C1 segment of cervical spinal cord (tissue), 14 donors: ENCODE measurements around the gene EEF1B2.
"Not testable (repeated sequence)": the region's sequence is repeated elsewhere in the genome, so short reads cannot be mapped to it uniquely, and the experiment has no call there.

Source experiments
- DNase-seq, 14 donors: peaks; one replicate each; lab custom pipeline; 2025; lab: John Stamatoyannopoulos, UW

Gene EEF1B2

DNA sequence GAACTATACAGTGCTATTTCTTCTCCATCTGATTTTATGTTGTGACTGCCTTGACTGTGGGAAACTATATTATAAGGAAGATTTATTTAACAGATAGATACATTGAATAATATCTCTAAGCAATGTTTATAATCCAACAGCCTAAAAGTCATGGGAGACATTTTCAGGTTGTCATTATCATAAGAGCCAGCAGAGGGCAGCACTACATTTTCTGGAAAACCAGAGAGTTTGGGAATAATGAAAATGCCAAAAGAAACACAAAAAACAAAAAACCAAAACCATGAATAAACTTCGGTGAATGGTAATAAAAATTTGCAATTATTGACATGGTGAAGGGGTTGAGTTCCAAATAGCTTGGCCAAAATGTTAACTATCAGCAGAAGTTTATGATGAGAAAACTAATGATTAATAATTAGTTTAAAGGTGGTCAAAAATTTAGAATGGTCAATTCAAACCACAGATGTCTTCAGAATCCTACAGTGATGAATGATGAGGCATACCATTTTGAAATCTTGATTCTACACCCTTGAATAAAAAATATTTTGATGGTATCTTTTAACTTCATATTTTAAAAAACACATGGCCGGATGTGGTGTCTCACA lies 4.7 kb downstream of the EEF1B2 start:
- DNase-seq: peak in 5 of 14 donors; percentile 0 to 21 (median 7)

DNA sequence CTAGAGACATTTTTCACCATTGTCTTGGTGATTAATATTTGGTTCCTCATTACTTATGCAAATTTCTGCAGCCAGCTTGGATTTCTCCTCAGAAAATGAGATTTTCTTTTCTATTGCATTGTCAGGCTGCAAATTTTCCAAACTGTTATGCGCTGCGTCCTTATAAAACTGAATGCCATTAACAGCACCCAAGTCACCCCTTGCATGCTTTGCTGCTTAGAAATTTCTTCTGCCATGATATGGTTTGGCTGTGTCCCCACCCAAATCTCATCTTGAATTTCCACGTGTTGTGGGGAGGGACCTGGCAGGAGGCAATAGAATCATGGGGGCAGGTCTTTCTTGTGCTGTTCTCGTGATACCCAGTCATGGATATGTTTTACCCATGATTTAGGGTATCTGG lies 8.5 kb downstream of the EEF1B2 start:
- DNase-seq: not testable (repeated sequence)

DNA sequence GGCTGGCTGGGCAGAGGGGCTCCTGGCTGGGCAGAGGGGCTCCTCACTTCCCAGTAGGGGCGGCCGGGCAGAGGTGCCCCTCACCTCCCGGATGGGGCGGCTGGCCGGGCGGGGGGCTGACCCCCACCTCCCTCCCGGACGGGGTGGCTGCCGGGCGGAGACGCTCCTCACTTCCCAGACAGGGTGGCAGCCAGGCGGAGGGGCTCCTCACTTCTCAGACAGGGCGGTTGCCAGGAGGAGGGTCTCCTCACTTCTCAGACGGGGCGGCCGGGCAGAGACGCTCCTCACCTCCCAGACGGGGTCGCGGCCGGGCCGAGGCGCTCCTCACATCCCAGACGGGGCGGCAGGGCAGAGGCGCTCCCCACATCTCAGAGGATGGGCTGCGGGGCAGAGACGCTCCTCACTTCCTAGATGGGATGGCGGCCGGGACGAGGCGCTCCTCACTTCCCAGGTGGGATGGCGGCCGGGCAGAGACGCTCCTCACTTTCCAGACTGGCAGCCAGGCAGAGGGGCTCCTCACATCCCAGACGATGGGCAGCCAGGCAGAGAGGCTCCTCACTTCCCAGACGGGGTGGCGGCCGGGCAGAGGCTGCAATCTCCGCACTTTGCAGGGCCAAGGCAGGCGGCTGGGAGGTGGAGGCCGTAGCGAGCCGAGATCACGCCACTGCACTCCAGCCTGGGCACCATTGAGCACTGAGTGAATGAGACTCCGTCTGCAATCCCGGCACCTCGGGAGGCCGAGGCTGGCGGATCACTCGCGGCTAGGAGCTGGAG lies 12.1 kb downstream of the EEF1B2 start:
- DNase-seq: not testable (repeated sequence)

DNA sequence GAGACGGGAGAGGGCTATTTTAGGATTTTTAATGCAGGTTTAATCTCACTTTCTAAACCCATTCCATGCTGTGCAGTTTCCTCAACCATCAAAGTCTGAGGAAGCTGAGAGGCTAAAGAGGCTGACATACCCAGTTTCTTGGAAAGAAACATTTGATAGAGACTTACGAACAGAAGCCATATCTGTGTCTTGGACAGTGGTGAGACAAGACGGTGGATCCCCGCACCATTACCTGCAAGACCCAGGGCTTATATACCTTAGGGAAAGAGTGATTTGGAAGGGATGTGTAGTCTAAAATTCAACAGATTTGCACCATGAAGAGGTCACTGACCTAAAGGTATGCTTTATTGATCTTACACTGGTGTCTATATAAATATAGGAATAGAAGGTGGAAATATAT lies 13.5 kb downstream of the EEF1B2 start:
- no peak for DNase-seq

DNA sequence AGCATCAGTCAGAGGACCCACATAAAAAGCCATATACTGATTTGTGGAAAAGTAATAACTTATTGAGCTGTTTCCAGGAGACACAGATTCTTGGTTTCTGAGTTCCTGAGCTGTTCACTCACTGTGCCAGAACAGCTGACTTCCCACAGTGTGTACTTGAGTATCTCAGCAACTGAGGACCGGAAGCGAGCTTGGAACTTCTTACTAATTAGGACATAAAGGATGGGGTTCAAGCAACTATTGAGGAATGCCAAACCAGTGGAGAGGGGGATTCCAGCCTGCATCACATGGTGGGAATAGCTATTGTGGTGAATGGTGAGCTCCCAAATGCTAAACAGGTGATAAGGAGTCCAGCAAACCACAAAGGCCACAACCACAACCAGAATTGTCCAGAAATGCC lies 16.4 kb downstream of the EEF1B2 start:
- no peak for DNase-seq

DNA sequence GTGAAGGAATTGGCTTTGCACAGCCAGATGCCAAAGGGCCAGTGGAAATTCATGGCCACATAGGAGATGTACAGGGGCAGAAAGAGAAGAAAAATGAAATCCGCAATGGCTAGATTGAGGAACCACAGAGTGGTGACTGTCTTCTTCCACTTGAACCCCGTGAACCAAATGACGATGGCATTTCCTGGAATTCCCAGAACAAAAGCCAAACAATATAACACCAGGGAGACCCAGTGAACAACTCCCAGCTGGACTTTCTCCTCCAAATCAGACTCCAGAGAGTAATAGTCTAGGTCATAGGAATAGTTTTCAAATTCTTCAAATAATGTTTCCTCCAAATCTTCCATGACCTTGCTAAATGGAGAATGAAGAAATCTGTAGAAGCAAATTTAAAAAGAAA lies 17.2 kb downstream of the EEF1B2 start:
- DNase-seq: no peak

DNA sequence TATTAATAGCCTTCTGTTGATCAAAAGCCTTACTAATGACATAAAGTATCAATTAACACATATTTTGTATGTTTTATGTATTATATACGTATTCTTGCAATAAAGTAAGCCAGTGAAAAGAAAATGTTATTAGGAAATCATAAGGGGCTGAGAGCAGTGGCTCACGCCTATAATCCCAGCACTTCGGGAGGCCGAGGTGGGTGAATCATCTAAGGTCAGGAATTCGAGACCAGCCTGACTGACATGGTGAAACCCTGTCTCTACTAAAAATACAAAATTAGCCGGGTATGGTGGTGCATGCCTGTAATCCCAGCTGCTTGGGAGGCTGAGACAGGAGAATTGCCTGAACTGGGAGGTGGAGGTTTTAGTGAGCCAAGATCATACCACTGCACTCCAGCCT lies 21.8 kb downstream of the EEF1B2 start:
- not testable (repeated sequence) for DNase-seq

DNA sequence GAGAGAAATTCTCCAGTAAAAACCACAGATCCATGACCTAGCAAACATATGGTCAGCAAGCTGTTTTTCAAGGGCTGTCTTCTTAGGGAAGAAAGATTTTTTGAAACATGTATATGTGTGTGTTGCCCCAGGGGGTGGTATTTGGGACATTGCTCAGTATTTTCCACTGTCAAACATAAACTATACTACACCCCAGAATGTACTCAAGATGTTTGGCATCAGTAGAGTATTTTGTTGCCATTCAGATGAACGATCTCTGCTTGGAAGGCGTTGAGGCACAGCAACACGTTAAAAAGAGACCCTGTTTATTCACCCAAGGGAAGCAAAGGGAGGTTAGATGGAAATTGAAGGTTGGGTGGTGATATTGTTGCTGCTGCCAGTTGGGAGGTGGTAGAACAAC lies 30.0 kb downstream of the EEF1B2 start:
- DNase-seq: no peak

DNA sequence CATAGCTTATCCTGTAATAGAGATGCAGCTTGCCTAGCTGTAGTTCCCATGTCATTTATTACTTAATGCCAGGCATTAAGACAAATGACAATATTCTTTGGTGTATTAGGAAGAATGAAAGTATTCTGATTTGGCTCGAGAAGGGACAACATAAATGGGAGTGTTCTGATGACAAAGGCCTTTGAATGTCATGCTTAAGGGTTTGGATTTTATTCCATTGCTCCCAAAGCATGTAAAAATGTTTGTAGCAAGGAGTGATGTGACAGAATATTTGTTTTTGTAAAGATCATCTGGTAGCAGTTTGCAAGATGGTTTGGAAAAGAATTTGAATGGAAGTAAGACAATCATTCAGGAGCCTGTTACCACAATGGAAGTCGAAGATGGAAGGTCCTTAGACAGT lies 30.4 kb downstream of the EEF1B2 start:
- DNase-seq: no peak

DNA sequence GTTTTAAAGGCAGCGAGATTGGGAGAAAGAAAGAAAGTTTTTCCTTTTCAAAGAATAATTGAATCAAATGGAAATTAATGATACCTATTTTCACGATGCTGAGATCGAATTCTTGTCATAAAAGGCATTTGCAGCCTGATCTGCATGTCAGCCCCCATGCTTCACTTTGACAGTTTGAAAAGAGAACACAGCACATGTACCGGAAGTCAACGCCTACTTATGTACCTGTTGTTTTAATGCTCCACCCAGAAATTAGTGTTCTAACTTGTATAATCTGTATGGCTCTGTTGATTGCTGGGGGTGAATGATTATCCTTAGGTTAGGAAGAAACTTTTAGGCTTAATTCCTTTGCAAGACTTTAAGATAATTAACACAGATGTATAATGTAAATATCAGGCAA lies 31.0 kb downstream of the EEF1B2 start:
- no peak for DNase-seq

DNA sequence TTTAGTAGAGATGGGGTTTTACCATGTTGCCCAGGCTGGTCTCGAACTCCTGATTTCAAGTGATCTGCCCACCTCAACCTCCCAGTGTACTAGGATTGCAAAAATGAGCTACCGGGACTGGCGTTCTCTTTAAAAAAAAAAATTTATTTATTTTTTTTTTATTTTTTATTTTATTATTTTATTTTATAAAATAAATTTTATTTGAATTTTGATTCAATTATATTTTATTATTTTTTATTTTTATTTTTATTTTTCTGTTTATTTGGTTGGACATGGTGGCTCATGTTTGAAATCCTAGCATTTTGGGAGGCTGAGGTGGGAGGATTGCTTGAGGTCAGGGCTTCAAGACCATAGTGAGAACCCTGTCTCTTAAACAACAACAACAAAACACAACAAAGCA lies 32.5 kb downstream of the EEF1B2 start:
- no peak for DNase-seq

DNA sequence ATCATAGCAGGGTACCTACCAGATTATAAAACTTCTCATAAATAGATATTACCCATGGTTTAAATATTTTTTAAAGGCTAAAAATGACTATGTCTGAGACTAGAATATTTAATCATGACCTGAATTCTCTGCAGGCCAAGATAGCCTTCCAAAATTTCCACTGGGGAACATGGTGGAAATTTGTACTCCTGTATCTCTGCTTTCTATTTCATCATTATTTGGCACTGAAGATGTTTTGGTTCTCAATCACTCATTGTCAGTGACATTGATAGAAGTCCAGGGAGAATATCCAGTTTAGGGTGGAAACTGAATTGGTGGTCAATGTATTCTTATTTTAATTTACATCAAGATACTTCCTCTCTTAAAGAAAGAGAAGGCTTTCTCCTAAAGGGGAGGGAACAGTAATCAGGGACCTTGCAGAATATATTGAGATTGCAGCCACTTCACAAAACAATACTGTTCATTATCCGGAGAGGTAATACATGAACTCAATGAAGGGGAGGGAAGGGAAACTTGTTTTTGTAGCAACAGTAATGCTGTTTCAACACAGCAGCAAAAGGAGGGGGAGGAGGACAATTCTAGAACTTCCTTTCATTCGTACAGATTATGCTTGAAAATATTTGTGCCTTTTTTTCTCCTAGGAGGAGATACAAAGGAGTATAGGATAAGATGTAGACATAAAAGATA lies 34.1 kb downstream of the EEF1B2 start:
- no peak for DNase-seq

DNA sequence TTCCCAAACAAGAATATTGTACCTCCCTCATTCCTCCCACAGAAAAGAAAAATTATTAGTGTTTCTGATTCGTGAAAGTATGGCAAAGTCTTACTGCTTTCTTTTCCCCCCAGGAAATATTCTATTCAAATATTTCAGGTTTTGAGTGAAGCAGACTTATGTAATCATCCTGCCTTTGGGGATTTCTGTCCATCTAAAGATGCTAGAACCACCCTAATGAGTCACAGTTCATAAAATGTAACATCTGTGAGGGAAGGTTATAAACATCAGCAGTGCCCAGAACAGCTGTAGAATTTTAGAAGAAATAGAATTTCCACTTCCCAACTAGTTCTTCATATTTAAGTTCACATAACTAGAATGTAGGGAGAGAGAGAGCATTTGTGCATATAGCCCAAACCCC lies 39.0 kb downstream of the EEF1B2 start:
- DNase-seq: no peak

DNA sequence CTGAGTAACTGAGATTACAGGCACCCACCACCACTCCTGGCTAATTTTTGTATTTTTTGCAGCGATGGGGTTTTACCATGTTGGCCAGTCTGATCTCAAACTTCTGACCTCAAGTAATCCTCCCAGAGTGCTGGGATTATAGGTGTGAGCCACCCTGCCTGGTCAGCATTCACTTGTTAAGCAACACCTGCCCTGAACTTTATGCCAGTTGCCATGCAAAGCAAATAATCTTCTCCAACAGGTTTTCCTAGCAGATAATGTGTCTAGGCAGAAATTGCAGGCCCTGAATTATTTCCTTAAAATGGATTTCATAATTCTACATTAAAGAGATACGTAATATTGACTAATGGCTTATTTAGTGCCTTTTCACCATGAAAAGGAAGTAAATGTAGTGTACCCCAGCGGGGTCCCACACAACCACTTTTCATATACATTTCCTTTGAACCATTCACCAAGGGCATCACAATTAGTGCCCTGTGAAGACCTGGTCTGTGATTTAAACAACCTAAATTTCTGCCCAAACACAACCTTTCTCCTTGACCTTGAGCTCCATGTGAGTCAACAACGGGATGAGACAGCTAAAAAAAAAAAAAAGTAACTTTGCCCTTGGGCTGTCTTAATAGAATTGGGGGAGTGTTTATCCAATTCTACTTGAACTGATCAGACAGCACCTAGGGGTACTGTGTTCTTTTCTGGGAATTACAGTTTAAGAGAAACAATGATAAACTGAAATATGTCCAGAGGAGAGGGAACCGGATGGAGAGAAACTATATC lies 41.6 kb downstream of the EEF1B2 start:
- no peak for DNase-seq

DNA sequence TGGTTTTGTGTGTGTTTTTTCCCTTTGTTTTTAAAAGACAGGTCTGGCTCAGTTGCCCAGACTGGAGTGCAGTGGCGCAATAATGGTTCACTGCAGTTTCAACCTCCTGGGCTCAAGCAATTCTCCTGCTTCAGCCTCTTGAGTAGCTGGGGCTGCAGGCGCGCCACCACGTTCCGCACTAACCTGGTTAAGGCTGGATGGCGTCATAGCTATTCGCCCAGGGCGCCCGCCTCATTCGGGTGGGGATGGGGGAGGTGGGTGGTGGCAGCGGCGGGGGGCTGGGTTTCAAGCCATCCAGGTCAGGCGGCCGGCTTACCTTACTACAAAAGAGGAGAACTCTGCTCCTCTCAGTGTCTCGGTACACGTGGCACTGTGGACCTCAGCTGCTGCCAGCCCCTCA lies 42.8 kb downstream of the EEF1B2 start:
- DNase-seq: no peak

DNA sequence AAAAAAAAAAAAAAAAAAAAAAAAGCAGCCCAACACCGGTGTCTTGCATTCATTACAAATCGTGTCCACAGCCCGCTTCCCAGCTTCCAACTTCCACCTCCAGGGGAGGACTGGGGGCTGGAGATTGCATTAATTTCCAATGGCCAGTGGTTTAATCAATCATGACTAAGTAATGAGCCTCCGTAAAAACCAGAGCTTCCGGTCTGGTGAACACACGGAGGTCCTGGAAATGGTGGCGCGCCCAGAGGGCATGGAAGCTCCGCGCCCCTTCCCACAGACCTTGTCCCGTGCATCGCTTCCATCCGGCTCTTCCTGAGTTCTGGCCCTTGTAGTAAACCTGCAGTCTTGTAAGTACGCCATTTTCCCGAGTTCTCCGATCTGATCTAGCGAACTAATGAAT lies 43.6 kb downstream of the EEF1B2 start:
- no peak for DNase-seq

DNA sequence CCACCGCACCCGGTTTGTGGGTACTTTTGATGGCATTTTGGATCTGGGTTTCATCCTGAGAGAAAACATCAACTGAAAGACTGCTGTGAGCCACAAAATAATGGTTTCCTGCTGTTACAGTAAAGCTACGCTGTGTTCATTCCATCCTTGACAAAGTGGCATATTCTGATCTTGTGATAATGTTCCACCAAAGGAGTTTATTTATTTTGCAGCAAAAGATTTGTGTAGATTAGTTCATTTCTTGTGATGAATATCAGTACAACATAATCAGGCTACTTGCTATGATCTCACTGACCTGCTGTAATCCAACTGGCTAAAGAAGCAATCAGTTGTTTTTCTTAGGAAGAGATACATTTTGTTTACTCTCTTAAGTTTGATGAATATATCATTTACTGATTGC lies 45.0 kb downstream of the EEF1B2 start:
- no peak for DNase-seq

DNA sequence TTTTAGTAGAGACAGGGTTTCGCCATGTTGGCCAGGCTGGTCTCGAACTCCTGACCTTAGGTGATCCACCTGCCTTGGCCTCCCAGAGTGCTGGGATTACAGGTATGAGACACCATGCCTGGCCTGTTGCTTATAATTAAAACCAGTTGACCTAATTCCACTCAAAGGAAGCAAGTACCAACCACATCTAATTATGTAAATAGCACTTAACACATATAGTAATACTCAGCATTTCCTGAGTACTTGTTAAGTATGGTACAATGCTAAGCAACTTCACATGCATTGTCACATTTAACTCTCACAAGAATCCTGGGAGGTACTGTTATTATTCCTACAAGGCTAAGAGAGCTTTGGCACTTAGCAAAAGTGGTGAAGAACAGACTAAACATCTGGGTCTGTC lies 47.6 kb downstream of the EEF1B2 start:
- not testable (repeated sequence) for DNase-seq

DNA sequence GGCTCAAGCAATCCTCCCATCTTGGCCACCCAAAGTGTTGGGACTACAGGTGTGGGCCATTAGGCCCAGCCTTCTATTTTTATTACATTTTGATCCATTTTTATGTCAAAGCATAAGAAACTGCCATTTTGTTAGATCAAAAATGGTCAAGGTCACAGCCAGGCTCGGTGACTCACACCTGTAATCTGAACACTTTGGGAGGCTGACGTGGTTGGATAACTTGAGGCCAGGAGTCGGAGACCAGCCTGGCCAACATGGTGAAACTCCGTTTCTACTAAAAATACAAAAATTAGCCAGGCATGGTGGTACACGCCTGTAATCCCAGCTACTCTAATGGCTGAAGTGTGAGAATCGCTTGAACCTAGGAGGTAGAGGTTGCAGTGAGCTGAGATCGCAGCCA lies 49.2 kb downstream of the EEF1B2 start:
- no peak for DNase-seq

DNA sequence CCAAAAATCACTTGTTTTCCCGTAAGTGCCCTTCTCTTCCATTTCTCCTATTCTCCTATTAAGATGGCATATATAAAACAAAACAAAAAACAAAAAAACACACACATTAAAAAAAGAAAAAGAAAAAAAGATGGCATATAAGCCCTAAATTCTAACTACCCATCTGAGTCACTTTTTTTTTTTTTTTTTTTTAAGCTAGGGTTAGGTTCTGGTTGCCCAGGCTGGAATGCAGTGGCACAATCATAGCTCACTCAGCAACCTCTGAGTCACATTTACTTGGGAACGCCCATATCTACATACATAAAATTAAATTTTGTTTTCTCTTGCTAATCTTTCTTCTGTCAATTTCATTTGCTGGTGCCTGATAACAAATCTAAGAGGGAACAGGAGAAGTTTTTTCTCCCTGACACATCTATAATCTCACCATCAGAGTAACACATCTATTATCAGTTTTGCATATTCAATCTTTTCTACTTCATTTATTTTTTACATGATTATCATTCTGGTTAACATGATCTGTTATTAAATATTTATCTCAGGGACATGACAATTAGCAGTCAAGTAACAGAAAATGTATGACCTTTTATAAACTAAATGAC lies 52.1 kb downstream of the EEF1B2 start:
- no peak for DNase-seq
